Body of pancreas (tissue), 4 donors: ENCODE results near the gene STEAP1B.

Experiments
- CTCF ChIP-seq, 7 experiments: fragments of 450-650 bp in 4 of 7; fragments of 200-600 bp in 3 of 7; sonication (generic) in 3 of 7; IDR thresholded peaks; one replicate each; pipeline ENCODE4 v1.5.1; 2016 to 2019; ENCODE audit warnings: antibody characterized with exemption in 7 of 7
- POLR2A ChIP-seq, 3 donors: fragments of 450-650 bp; IDR thresholded peaks; one replicate each; pipeline ENCODE4 v1.6.1; 2016; ENCODE audit warnings: antibody characterized with exemption in 3 of 3, mild to moderate bottlenecking in 2 of 3

GRCh38 chr7:22399091-22399490 lies 100.9 kb downstream of the STEAP1B start:
- TF ChIP-seq CTCF (IDR thresholded peaks at IDR 0.05) (no peak), POLR2A (IDR thresholded peaks at IDR 0.05) (no peak)
